Spinal cord (tissue), 10 donors: ENCODE results near the gene SEZ6. TPM values are rescaled to one million over a fixed set of nuclear protein-coding genes. Genes with fewer than 3 reads are reported as not detected.

Experiments used
- DNase-seq, 6 donors: peaks; one replicate each; pipeline versions ENCODE4 v3.0.0 to v3.0.0-alpha.2; 2013 to 2015; ENCODE audit warnings: low spot score in 6 of 6, low read depth in 4 of 6
- H3K27ac ChIP-seq: one replicate; pipeline ENCODE4 v1.5.1; 2013; ENCODE audit warnings: low read depth, low read length, control low read depth
- H3K27me3 ChIP-seq: one replicate; pipeline ENCODE4 v1.6.1; 2013; ENCODE audit warnings: low read length; ENCODE audit not compliant: control insufficient read depth, insufficient read depth
- H3K36me3 ChIP-seq: one replicate; pipeline ENCODE4 v1.6.1; 2013; ENCODE audit warnings: low read length; ENCODE audit not compliant: control insufficient read depth, insufficient read depth
- H3K4me1 ChIP-seq: one replicate; pipeline ENCODE4 v1.6.1; 2013; ENCODE audit warnings: low read length; ENCODE audit not compliant: control insufficient read depth, insufficient read depth
- H3K4me3 ChIP-seq: one replicate; pipeline ENCODE4 v1.5.1; 2013; ENCODE audit warnings: low read depth, low read length, control low read depth
- H3K9me3 ChIP-seq: one replicate; pipeline ENCODE4 v1.6.1; 2013; ENCODE audit warnings: low read length; ENCODE audit not compliant: control insufficient read depth, insufficient read depth
- WGBS: methylation state at CpG from one replicate; pipeline ENCODE4 v1.1.5; 2013; ENCODE audit warnings: missing lambda C conversion rate; ENCODE audit not compliant: insufficient coverage; 5-methylcytosine and 5-hydroxymethylcytosine counted together
- polyA plus RNA-seq, 2 donors: library from polyadenylated mRNA; unstranded; fragments of 120-200 nt; gene quantifications; one replicate each; pipeline ENCODE4 v1.2.1, GENCODE V29; 2013; ENCODE audit not compliant: insufficient read length in 2 of 2
- total RNA-seq, 2 donors: library from RNA; depleted of rRNA in 1 of 2; stranded (reverse); fragments of 120-200 nt in 1 of 2; fragments of >200 nt in 1 of 2; gene quantifications; one replicate each; pipeline versions ENCODE4 v1.2.3 to v1.2.4, GENCODE V29; 2013 to 2014
- donor health status: healthy.

The SEZ6 gene
- total and polyA plus RNA-seq, 4 donors: 17.1 to 91.6 (median 55.1) TPM

- Histone ChIP-seq H3K4me3 (no peak overlapping the region), H3K4me1 (no peaks in the 10 kb centered on the region), H3K36me3 (peaks cover 71% of the 10 kb centered on the region), H3K27me3 (no peaks in the 10 kb centered on the region), H3K27ac (no peak overlapping the region), H3K9me3 (no peaks in the 10 kb centered on the region)
- WGBS: 95% methylated on average over 17 of the region's 18 CpGs
- DNase-seq: no peak
Measured at GRCh38 chr17:28960256-28961061, 45.4 kb downstream of the SEZ6 start.

GRCh38 chr17:28959471-28959871, 46.4 kb downstream of the SEZ6 start:
- Histone ChIP-seq H3K4me3 (no peak overlapping the region), H3K4me1 (no peaks in the 10 kb centered on the region), H3K9me3 (no peaks in the 10 kb centered on the region), H3K27ac (no peak overlapping the region), H3K27me3 (no peaks in the 10 kb centered on the region), H3K36me3 (peaks cover 73% of the 10 kb centered on the region)
- DNase-seq: no peak
- WGBS: 90% methylated on average over 9 of the region's 9 CpGs

DNA sequence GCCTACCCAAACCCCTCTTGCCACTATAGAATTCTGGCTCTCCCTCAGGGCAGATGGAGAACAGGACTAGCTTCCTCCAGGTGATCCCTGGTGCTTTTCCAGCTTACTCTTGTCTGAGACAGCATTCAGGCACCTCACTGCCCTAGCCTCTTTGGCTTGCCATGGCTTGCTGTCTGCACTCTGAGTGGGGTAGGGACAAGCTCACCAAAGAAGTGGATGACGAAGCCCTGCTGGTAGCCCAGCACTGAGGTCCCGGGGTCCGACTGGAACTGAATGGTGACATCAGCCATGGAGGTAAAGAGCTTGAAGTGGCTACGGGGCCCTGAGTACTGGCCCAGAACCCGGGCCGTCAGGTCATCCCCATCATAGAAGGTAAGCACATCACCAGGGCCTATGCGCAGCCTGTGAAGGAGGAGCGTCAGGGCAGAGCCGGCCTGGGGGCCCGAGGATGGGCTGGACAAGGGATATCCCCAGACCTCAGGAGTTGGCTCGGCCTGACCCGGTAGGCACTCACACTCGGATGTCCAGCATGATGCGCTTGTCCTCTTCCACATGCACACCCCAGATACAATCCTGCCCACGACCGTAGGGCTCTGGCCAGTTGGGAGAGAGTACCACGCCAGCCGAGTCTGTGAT, 46.9 kb downstream of the SEZ6 start:
- H3K36me3 ChIP-seq: peaks cover 73% of the 10 kb centered on the region

GRCh38 chr17:28957992-28958355, 47.9 kb downstream of the SEZ6 start:
- H3K27ac ChIP-seq: no peak overlapping the region
- H3K4me3 ChIP-seq: no peak overlapping the region
- no peaks in the 10 kb centered on the region for H3K9me3 ChIP-seq
- no peaks in the 10 kb centered on the region for H3K27me3 ChIP-seq
- 98% methylated on average over 7 of the region's 7 CpGs for WGBS
- H3K36me3 ChIP-seq: peaks cover 67% of the 10 kb centered on the region
- no peak for DNase-seq
- peaks cover 10% of the 10 kb centered on the region for H3K4me1 ChIP-seq

More for the DNA sequence above, 46.9 kb downstream of the SEZ6 start:
- H3K4me1 ChIP-seq: peaks cover under 1% of the 10 kb centered on the region
- no peaks in the 10 kb centered on the region for H3K9me3 ChIP-seq
- H3K27ac ChIP-seq: no peak overlapping the region
- no peak for DNase-seq
- 93% methylated on average over 18 of the region's 18 CpGs for WGBS
- no peaks in the 10 kb centered on the region for H3K27me3 ChIP-seq
- no peak overlapping the region for H3K4me3 ChIP-seq

DNA sequence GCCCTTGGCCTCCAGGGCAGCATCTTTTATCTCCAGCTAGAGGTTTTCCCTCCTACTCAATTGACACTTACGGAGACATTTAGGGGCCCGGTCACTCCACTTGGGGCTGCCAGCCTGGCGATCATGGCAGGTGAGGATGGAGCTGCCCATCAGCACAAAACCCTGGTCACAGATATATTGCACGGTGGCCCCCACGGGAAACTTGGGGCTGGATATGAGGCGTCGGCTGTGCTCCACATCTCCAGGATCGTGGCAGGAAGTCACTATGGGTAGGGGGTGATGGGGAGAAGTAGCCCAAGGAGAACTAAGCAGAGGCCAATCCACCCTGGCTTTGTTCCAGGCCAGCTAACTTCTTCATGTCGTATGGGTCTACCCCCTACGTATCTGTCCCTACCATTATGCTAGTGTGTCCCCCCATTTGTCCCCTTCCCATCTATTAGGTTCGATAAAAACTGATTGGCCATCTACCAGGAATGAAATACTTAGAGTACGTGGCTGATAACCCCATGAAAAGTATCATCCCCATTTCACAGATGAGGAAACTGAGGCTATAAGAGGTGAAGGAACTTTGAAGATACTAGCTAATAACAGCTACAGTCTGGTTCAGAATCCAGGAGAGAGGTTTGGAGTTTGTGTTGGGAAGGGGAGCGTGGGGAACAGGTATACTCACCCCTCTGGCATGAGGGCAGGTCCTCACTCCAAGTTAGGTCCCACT, 48.4 kb downstream of the SEZ6 start:
- no peak for DNase-seq
- peaks cover 14% of the 10 kb centered on the region for H3K4me1 ChIP-seq
- H3K27me3 ChIP-seq: no peaks in the 10 kb centered on the region
- WGBS: 92% methylated on average over 10 of the region's 13 CpGs
- peaks cover 65% of the 10 kb centered on the region for H3K36me3 ChIP-seq
- H3K27ac ChIP-seq: no peak overlapping the region
- H3K4me3 ChIP-seq: no peak overlapping the region
- no peaks in the 10 kb centered on the region for H3K9me3 ChIP-seq

DNA sequence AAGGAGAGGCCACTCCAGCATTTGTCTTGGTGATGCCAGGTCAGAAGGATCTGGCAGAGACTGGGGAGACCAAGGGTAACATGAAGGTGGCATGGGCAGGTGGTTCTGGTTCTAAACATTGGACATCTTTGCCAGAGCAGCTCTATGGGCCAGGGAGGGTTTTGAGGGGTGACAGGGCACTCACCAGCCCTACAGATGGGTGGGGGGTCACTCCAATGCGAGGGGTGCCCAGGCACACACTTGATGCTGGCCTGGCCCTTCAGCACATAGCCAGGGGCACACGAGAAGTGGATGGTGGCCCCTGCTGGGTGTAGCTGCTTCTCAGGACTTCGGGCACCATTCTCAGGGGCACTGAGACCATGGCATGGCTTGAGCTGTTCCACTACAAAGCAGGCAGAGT, 49.0 kb downstream of the SEZ6 start:
- Histone ChIP-seq H3K4me3 (no peak overlapping the region), H3K9me3 (no peaks in the 10 kb centered on the region), H3K27ac (no peak overlapping the region), H3K27me3 (no peaks in the 10 kb centered on the region), H3K4me1 (peaks cover 19% of the 10 kb centered on the region), H3K36me3 (peaks cover 62% of the 10 kb centered on the region)
- no peak for DNase-seq
- 81% methylated on average over 3 of the region's 3 CpGs for WGBS

GRCh38 chr17:28956112-28956511, 49.7 kb downstream of the SEZ6 start:
- H3K4me1 ChIP-seq: peaks cover 21% of the 10 kb centered on the region
- DNase-seq: no peak
- H3K4me3 ChIP-seq: no peak overlapping the region
- H3K36me3 ChIP-seq: peaks cover 58% of the 10 kb centered on the region
- 30% methylated on average over 2 of the region's 7 CpGs for WGBS
- no peaks in the 10 kb centered on the region for H3K27me3 ChIP-seq
- H3K27ac ChIP-seq: no peak overlapping the region
- no peaks in the 10 kb centered on the region for H3K9me3 ChIP-seq

DNA sequence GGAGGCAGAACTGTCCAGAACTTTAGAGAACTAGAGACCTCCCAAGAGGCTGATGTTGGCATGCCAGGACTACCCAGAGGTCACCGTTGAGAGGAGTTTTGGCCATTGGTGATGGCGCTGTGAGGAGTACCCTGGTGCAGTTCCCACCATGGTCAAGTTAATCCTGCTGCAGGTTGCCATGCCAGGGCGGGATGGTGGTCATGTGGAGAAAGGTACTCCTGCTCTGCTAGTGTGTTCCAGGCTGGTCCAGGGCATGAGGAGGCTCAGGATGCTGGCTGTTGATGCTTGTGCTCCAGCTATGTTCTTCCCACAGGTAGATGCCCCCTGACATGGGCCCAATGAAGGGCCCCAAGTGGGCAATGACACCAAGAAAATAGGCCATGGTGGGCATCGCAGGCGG, 50.4 kb downstream of the SEZ6 start:
- 94% methylated on average over 5 of the region's 5 CpGs for WGBS

DNA sequence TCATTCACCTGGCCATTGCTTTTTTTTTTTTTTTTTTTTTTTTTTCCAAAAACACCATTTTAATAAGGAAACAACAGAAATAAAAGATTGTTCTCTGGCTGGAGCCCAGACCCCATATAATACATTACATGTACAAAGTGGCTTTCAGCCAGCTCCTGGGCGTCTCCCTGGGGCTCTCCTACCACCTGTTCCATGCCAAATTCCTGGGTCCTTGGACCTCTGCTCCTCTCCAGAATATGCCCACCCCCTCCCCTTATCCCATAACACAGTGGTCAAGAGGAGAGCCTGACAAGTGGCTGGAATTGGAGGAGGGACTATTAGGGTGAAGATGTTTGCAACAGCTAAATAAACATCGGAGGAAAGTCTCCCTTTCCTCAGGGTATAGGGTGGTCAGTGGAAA, 50.9 kb downstream of the SEZ6 start:
- H3K27me3 ChIP-seq: no peaks in the 10 kb centered on the region
- no peaks in the 10 kb centered on the region for H3K9me3 ChIP-seq
- DNase-seq: no peak
- no peak overlapping the region for H3K27ac ChIP-seq
- 93% methylated on average over 2 of the region's 2 CpGs for WGBS
- H3K36me3 ChIP-seq: peaks cover 50% of the 10 kb centered on the region
- H3K4me1 ChIP-seq: peaks cover 27% of the 10 kb centered on the region
- H3K4me3 ChIP-seq: no peak overlapping the region

More for the DNA sequence above, 50.4 kb downstream of the SEZ6 start:
- no peaks in the 10 kb centered on the region for H3K27me3 ChIP-seq
- peaks cover 51% of the 10 kb centered on the region for H3K36me3 ChIP-seq
- peaks cover 23% of the 10 kb centered on the region for H3K4me1 ChIP-seq
- no peaks in the 10 kb centered on the region for H3K9me3 ChIP-seq
- H3K4me3 ChIP-seq: no peak overlapping the region
- DNase-seq: no peak
- H3K27ac ChIP-seq: no peak overlapping the region
